HepG2 (cell line): ENCODE measurements around the gene ACD. TPM values are rescaled to one million over a fixed set of nuclear protein-coding genes. Genes with fewer than 3 reads are reported as not detected.

ENCODE experiments used
- ATAC-seq: fragments of 200-7000 bp; cut with Tn5 transposase; 3 replicates; pipeline ENCODE4 v1.9.1; 2020; ENCODE audit warnings: mild to moderate bottlenecking, moderate library complexity
- BruUV-seq: library from RNA; stranded (reverse); fragments of 400-500 nt; replicated peaks from 2 replicates; lab custom pipeline; 2021; lab: Mats Ljungman, UMichigan
- CTCF ChIA-PET: fragments of 300-600 bp; formaldehyde crosslinking; extraction: SDS; loops from one replicate; lab custom pipeline; 2021; ENCODE audit warnings: low total read pairs, inconsistent platforms, low intra/inter-chr PET ratio; lab: Yijun Ruan, JAX
- POLR2A ChIA-PET: fragments of 350-600 bp; sonication (Branson Sonifier 250); formaldehyde crosslinking; loops from one replicate; lab custom pipeline; 2020; ENCODE audit warnings: antibody characterized with exemption, inconsistent platforms; lab: Yijun Ruan, JAX
- DNase-seq: peaks from one replicate; pipeline ENCODE4 v3.0.0-alpha.2; 2015; ENCODE audit warnings: low spot score
- FAIRE-seq: peaks from 3 replicates; lab custom pipeline; 2011; peaks lifted over from hg19 to GRCh38; lab: Jason Lieb, UNC
- H2AFZ ChIP-seq: one replicate; pipeline ENCODE4 v1.6.1; 2011; ENCODE audit warnings: low read length, inconsistent platforms
- H3K27ac ChIP-seq: fragments of 300-600 bp; 3 replicates; pipeline ENCODE4 v1.8.0; 2011; ENCODE audit warnings: mixed run types, mild to moderate bottlenecking, mixed read lengths, low read length, inconsistent platforms; ENCODE audit not compliant: insufficient read depth; ENCODE audit errors: extremely low read length
- H3K27me3 ChIP-seq, 2 experiments: fragments of 200-600 bp in 1 of 2; 2 replicates in 1 of 2; 3 replicates in 1 of 2; pipeline versions ENCODE4 v1.6.0 to v1.8.0; 2011; ENCODE audit warnings: low read length in 2 of 2, mild to moderate bottlenecking in 2 of 2, moderate library complexity in 2 of 2, inconsistent platforms in 1 of 2; ENCODE audit not compliant: insufficient read depth in 2 of 2, control insufficient read depth in 1 of 2
- H3K36me3 ChIP-seq, 2 experiments: fragments of 200-600 bp in 1 of 2; replicated peaks in 1 of 2; 2 replicates in 1 of 2; 3 replicates in 1 of 2; pipeline versions ENCODE4 v1.5.1 to v1.8.0; 2011; ENCODE audit warnings: low read length in 2 of 2, inconsistent platforms in 1 of 2; ENCODE audit not compliant: insufficient read depth in 2 of 2, control insufficient read depth in 1 of 2
- H3K4me1 ChIP-seq: 2 replicates; pipeline ENCODE4 v1.5.1; 2012; ENCODE audit warnings: low read length, inconsistent platforms; ENCODE audit not compliant: insufficient read depth
- H3K4me2 ChIP-seq: 2 replicates; pipeline ENCODE4 v1.6.0; 2011; ENCODE audit warnings: low read depth, low read length, inconsistent platforms
- H3K4me3 ChIP-seq, 3 experiments: fragments of 200-600 bp in 1 of 3; sonication (generic), shearing (Covaris generic) in 1 of 3; replicated peaks in 1 of 3; 2 replicates each; pipeline ENCODE4 v1.5.1; 2011 to 2016; ENCODE audit warnings: low read length in 3 of 3, inconsistent platforms in 2 of 3, low read depth in 2 of 3, mild to moderate bottlenecking in 2 of 3, control low read depth in 1 of 3, mixed read lengths in 1 of 3; ENCODE audit not compliant: insufficient read depth in 1 of 3
- H3K79me2 ChIP-seq: one replicate; pipeline ENCODE4 v1.6.1; 2011; ENCODE audit warnings: low read length, inconsistent platforms; ENCODE audit not compliant: insufficient read depth
- H3K9ac ChIP-seq: 2 replicates; pipeline ENCODE4 v1.6.0; 2011; ENCODE audit warnings: mild to moderate bottlenecking, low read depth, low read length, inconsistent platforms; ENCODE audit not compliant: insufficient read depth
- H3K9me3 ChIP-seq: 2 replicates; pipeline ENCODE4 v1.5.1; 2012; ENCODE audit warnings: mild to moderate bottlenecking, low read length
- H4K20me1 ChIP-seq: 2 replicates; pipeline ENCODE4 v1.6.0; 2011; ENCODE audit warnings: inconsistent platforms, mild to moderate bottlenecking, low read length, moderate library complexity; ENCODE audit not compliant: insufficient read depth
- AGO2 ChIP-seq: fragments of 200-400 bp; formaldehyde crosslinking; optimal IDR thresholded peaks from 2 replicates; pipeline ENCODE3; 2017; ENCODE audit warnings: mild to moderate bottlenecking, low read depth, low read length, moderate library complexity
- DZIP1 ChIP-seq: sonication (generic); formaldehyde crosslinking; IDR thresholded peaks from 2 replicates; pipeline ENCODE4 v1.5.0; 2020; ENCODE audit warnings: mild to moderate bottlenecking, missing genetic modification reagents
- FOXK1 ChIP-seq: sonication (generic); formaldehyde crosslinking; IDR thresholded peaks from 2 replicates; pipeline ENCODE4 v1.4.0; 2020; ENCODE audit warnings: low read depth, missing genetic modification reagents, borderline replicate concordance
- FOXO1 ChIP-seq: sonication (generic); formaldehyde crosslinking; IDR thresholded peaks from 2 replicates; pipeline ENCODE4 v1.4.0; 2020; ENCODE audit warnings: missing genetic modification reagents
- MTA1 ChIP-seq: sonication (generic); formaldehyde crosslinking; IDR thresholded peaks from 2 replicates; pipeline ENCODE4 v1.4.0; 2020; ENCODE audit warnings: missing genetic modification reagents, mild to moderate bottlenecking, borderline replicate concordance
- MTA3 ChIP-seq: sonication (generic); formaldehyde crosslinking; IDR thresholded peaks from 2 replicates; pipeline ENCODE4 v1.4.0; 2020; ENCODE audit warnings: missing genetic modification reagents
- PHF20 ChIP-seq: sonication (generic); formaldehyde crosslinking; IDR thresholded peaks from 2 replicates; pipeline ENCODE4 v1.5.0; 2020; ENCODE audit warnings: mild to moderate bottlenecking, missing genetic modification reagents
- PRMT3 ChIP-seq: sonication (generic); formaldehyde crosslinking; IDR thresholded peaks from 2 replicates; pipeline ENCODE4 v1.8.1; 2022; ENCODE audit warnings: low read depth, mild to moderate bottlenecking, moderate library complexity, missing genetic modification reagents, borderline replicate concordance
- RELA ChIP-seq: sonication (generic); formaldehyde crosslinking; IDR thresholded peaks from 2 replicates; pipeline ENCODE4 v1.4.0; 2020; ENCODE audit warnings: missing genetic modification reagents
- ZFP36 ChIP-seq: fragments of 150-350 bp; IDR thresholded peaks from 2 replicates; pipeline ENCODE4 v1.6.1; 2018; ENCODE audit warnings: borderline replicate concordance, low read length, low read depth; ENCODE audit not compliant: partially characterized antibody
- ZMYM2 ChIP-seq: sonication (generic); formaldehyde crosslinking; IDR thresholded peaks from 2 replicates; pipeline ENCODE4 v1.8.0; 2022; ENCODE audit warnings: mild to moderate bottlenecking, missing genetic modification reagents
- ZNF530 ChIP-seq: sonication (generic); formaldehyde crosslinking; IDR thresholded peaks from 2 replicates; pipeline ENCODE4 v1.5.0; 2020; ENCODE audit warnings: low read depth, mild to moderate bottlenecking, missing genetic modification reagents
- WGBS: methylation state at CpG from one replicate; pipeline ENCODE4 v1.1.6; 2017; ENCODE audit warnings: low lambda C conversion rate; 5-methylcytosine and 5-hydroxymethylcytosine counted together
- in situ Hi-C: cut with HindIII; loops from 2 replicates; pipeline ENCODE4 v1.10.0; 2017; ENCODE audit warnings: low pct_unique_long_range_greater_than_20kb; ENCODE audit not compliant: extremely low pct_ligation_motif_present
- intact Hi-C: fragments of 100-400 bp; cut with micrococcal nuclease; formaldehyde crosslinking; loops from one replicate; pipeline ENCODE4 v1.10.0; 2022; ENCODE audit not compliant: unreplicated experiment
- polyA plus RNA-seq, 8 experiments: library from polyadenylated mRNA; depleted of rRNA in 3 of 8; stranded (reverse) in 7 of 8; unstranded in 1 of 8; fragments of >200 nt; fragmentation: Illumina TruSeq in 4 of 8; extraction: Trizol in 4 of 8; gene quantifications; 2 replicates each; pipeline versions ENCODE4 v1.2.1 to v1.2.3, GENCODE V29; 2011 to 2016; ENCODE audit warnings: low read depth in 4 of 8, missing spikeins in 1 of 8, mixed read lengths in 1 of 8; ENCODE audit not compliant: insufficient read depth in 1 of 8
- total RNA-seq, 5 experiments: library from RNA; depleted of rRNA; stranded (reverse); fragments of >200 nt; fragmentation: Illumina TruSeq; extraction: Trizol; gene quantifications; 2 replicates each; pipeline ENCODE4 v1.2.3, GENCODE V29; 2016; ENCODE audit warnings: low read depth in 1 of 5

ACD gene
- total and polyA plus RNA-seq, 2 of the 13 experiments (the other 11 are each of a cell fraction or from before 2014, with no cell fraction given): 32.6 to 38.3 TPM

- no peak for TF ChIP-seq DZIP1
- no peak for TF ChIP-seq ZNF530 (CRISPR knock-in tag)
Observed at GRCh38 chr16:67662653-67663010, 2.6 kb upstream of the ACD start (continued).

- TF ChIP-seq RELA (CRISPR knock-in tag) (no peak), FOXO1 (no peak), ZMYM2 (CRISPR knock-in tag) (no peak), PRMT3 (CRISPR knock-in tag) (no peak), PHF20 (no peak), AGO2 (peak; percentile 66), ZFP36 (no peak), MTA3 (CRISPR knock-in tag) (no peak), FOXK1 (CRISPR knock-in tag) (no peak), MTA1 (CRISPR knock-in tag) (0 out of 2 replicates have a peak, but pooled peaks have one; percentile 23)
- TF ChIP-seq, all 625 proteins: peak for 2
- Histone ChIP-seq H3K27ac (no peak overlapping the region), H2AFZ (no peak overlapping the region), H3K27me3 (no peaks in the 10 kb centered on the region; a peak in 1 of 5 replicates), H3K4me1 (peaks cover 25% of the 10 kb centered on the region), H3K36me3 (peaks cover 5 to 13% of the 10 kb centered on the region in 2 experiments; a peak in 4 of 5 replicates), H3K9me3 (no peaks in the 10 kb centered on the region), H3K4me2 (no peak overlapping the region), H4K20me1 (0 out of 2 replicates have a peak, but pooled peaks cover 3% of the 10 kb centered on the region), H3K79me2 (peaks cover 11% of the 10 kb centered on the region), H3K9ac (no peak overlapping the region), H3K4me3 (no peak overlapping the region)
- WGBS: 97% methylated on average over 29 of the region's 34 CpGs
- POLR2A ChIA-PET: no interaction called here
- ATAC-seq (no peak), FAIRE-seq (no peak), DNase-seq (no peak)
- intact Hi-C loops (no loop called here), in situ Hi-C loops (loop anchor here (10.0 kb wide), 1 partner anchor 273 kb away; the partner anchor contains the start of genes CTRL and PSMB10)
- CTCF ChIA-PET: no interaction called here
- no TSS peak for BruUV-seq
Observed at GRCh38 chr16:67661886-67662652, 2.0 kb upstream of the ACD start.
